ENCODE measurements around the gene STIM2. TPM values are rescaled to one million over a fixed set of nuclear protein-coding genes. Genes with fewer than 3 reads are reported as not detected.
"Not testable (repeated sequence)": the region's sequence is repeated elsewhere in the genome, so short reads cannot be mapped to it uniquely, and the experiment has no call there.

The STIM2 gene
- total and polyA plus RNA-seq, 10 donors = 26.8 to 66.6 (median 49.1) TPM

DNA sequence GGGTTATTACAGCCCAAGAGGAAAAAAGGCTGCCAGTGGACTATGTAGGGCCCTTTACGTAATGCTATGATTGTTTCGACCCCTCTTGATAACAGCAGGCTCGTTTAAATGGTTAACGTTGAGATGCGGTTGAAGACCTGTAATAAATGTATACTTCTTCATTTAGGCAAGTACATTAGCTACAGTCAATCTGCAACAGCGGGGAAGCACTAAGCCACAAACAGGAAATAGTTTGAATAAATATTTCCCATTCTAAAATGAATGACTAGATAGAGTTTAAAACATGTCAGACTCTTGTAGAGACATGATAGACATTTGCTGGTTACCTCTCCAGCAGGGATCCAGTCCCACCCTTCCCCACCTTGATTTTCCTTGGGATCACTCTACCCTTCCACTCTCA, 38.1 kb upstream of the STIM2 start:
- Histone ChIP-seq H3K4me1 (peaks cover 12 to 58% (median 33%) of the 10 kb centered on the region in 6 donors), H3K27ac (peak overlapping the region in 1 of 8 donors; percentile 13), H3K27me3 (replicated peaks in 1 of 7) (peaks cover 0 to 14% (median 0%) of the 10 kb centered on the region in 7 donors), H3K4me3 (no peak overlapping the region), H3K36me3 (no peaks in the 10 kb centered on the region), H3K9me3 (peaks cover 0 to 21% (median 10%) of the 10 kb centered on the region in 8 donors)
- TF ChIP-seq, protein P1, sequence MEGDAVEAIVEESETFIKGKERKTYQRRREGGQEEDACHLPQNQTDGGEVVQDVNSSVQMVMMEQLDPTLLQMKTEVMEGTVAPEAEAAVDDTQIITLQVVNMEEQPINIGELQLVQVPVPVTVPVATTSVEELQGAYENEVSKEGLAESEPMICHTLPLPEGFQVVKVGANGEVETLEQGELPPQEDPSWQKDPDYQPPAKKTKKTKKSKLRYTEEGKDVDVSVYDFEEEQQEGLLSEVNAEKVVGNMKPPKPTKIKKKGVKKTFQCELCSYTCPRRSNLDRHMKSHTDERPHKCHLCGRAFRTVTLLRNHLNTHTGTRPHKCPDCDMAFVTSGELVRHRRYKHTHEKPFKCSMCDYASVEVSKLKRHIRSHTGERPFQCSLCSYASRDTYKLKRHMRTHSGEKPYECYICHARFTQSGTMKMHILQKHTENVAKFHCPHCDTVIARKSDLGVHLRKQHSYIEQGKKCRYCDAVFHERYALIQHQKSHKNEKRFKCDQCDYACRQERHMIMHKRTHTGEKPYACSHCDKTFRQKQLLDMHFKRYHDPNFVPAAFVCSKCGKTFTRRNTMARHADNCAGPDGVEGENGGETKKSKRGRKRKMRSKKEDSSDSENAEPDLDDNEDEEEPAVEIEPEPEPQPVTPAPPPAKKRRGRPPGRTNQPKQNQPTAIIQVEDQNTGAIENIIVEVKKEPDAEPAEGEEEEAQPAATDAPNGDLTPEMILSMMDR (IDR thresholded peaks at IDR 0.05 in 8 of 11, conservative IDR thresholded peaks at IDR 0.05 in 3 of 11) = no peak
- TF ChIP-seq POLR2AphosphoS5 (IDR thresholded peaks at IDR 0.05) (no peak), POLR2A (IDR thresholded peaks at IDR 0.05) (no peak)
- 14 to 27% (median 20%) methylated on average over 6 of the region's 6 CpGs for WGBS, 5 donors
- DNase-seq = no peak
- intact Hi-C loops (cut with DNase I; ENCODE audit: low total_unique reads) = no loop called here

DNA sequence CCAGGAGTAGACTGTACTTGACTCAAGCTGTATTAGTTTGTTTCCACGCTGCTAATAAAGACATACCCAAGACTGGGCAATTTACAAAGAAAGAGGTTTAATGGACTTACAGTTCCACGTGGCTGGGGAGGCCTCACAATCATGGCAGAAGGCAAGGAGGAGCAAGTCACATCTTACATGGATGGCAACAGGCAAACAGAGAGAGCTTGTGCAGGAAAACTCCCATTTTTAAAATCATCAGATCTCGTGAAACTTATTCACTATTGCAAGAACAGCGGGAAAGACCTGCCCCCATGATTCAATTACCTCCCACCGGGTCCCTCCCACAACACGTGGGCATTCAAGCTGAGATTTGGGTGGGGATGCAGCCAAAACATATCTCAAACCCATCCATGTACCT, 37.7 kb upstream of the STIM2 start:
- Histone ChIP-seq H3K27ac (peak overlapping the region in 1 of 8 donors; percentile 13), H3K9me3 (peaks cover 0 to 21% (median 10%) of the 10 kb centered on the region in 8 donors), H3K4me1 (peaks cover 12 to 62% (median 33%) of the 10 kb centered on the region in 6 donors)
- H3K4me3 ChIP-seq; H3K36me3 ChIP-seq; intact Hi-C loops (cut with DNase I; ENCODE audit: low total_unique reads); DNase-seq; H3K27me3 ChIP-seq (replicated peaks in 1 of 7): not testable (repeated sequence)
- WGBS, 5 donors = 82 to 92% (median 91%) methylated on average over 6 of the region's 6 CpGs

DNA sequence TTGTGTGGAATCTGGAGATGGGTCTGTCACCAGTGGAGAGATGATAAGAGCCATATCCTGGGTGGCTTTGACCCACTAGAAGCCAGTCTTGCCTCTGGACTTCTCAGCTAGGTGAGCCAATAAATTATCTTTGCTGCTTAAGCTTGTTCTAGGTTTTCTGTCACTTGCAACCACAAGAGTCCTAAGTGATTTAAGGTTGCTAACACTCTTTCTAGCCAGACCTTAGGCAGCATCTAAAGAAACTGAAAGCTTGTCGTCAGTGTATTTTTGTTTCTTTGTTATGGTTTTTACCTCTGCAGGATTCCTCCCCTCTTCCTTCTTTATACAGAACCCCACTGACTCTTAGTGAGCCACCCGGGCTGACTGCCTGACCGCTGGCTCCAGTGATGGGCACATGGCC, 37.1 kb upstream of the STIM2 start:
- intact Hi-C loops (cut with DNase I; ENCODE audit: low total_unique reads) = no loop called here
- Histone ChIP-seq H3K36me3 (no peaks in the 10 kb centered on the region), H3K27me3 (replicated peaks in 1 of 7) (peaks cover 0 to 7% (median 0%) of the 10 kb centered on the region in 7 donors), H3K4me3 (no peak overlapping the region), H3K27ac (no peak overlapping the region), H3K9me3 (peaks cover 0 to 21% (median 10%) of the 10 kb centered on the region in 8 donors), H3K4me1 (peaks cover 12 to 61% (median 33%) of the 10 kb centered on the region in 6 donors)
- TF ChIP-seq POLR2AphosphoS5 (IDR thresholded peaks at IDR 0.05) (no peak), POLR2A (IDR thresholded peaks at IDR 0.05) (no peak)
- no peak for DNase-seq
- 82 to 92% (median 85%) methylated on average over 3 of the region's 3 CpGs for WGBS, 5 donors

DNA sequence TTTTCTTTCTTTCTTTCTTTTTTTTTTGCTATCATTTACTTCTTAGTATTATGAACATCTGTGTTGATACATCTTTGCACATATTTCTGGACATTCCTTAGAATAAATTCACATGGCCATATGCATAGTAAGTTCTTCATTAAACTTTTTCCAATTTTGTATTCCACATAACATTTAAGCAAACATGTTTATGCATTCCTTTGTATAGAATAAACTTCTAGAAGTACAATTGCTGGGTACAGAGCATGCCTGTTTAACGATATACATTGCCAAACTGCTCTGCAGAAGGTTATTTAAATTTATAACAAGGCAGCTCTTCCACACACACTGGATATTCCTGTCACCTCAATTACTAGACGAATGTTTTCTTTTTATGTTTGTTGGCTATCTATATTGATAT, 36.0 kb upstream of the STIM2 start:
- intact Hi-C loops (cut with DNase I; ENCODE audit: low total_unique reads) = no loop called here
- 91 to 96% (median 94%) methylated on average over 2 of the region's 2 CpGs for WGBS, 5 donors
- H3K9me3 ChIP-seq = peaks cover 0 to 21% (median 10%) of the 10 kb centered on the region in 8 donors
- H3K36me3 ChIP-seq = no peaks in the 10 kb centered on the region
- TF ChIP-seq POLR2AphosphoS5 (IDR thresholded peaks at IDR 0.05) = no peak
- TF ChIP-seq, protein P1 (IDR thresholded peaks at IDR 0.05 in 8 of 11, conservative IDR thresholded peaks at IDR 0.05 in 3 of 11) = no peak
- TF ChIP-seq POLR2A (IDR thresholded peaks at IDR 0.05) = no peak
- DNase-seq = no peak
- peaks cover 12 to 51% (median 33%) of the 10 kb centered on the region in 6 donors for H3K4me1 ChIP-seq
- H3K4me3 ChIP-seq = no peak overlapping the region
- H3K27me3 ChIP-seq (replicated peaks in 1 of 7) = peaks cover 0 to 7% (median 0%) of the 10 kb centered on the region in 7 donors
- H3K27ac ChIP-seq = no peak overlapping the region

DNA sequence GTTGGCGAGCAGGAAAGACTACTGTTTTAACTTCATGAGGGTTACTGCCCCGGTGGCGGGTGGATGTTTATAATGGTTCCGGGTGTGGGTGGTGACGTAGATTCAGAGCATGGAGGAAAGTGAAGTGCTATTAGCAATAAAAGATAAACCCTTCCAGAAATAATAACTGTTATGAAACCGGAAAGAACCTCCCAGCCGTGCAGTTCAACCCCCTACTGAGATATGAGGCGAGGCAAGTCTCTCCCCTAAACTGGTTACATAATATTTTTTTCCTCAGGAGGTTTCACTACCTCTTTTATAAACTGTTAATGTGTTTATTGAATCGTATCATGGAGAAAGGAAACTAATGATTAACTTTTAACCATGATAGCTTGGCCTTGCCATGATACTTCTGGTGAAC, 33.9 kb upstream of the STIM2 start:
- intact Hi-C loops (cut with DNase I; ENCODE audit: low total_unique reads) = no loop called here
- Histone ChIP-seq H3K36me3 (no peaks in the 10 kb centered on the region), H3K27me3 (replicated peaks in 1 of 7) (peaks cover 0 to 2% (median 0%) of the 10 kb centered on the region in 7 donors), H3K4me1 (peaks cover 12 to 57% (median 33%) of the 10 kb centered on the region in 6 donors), H3K27ac (peak overlapping the region in 7 of 8 donors; percentile 45 to 69 (median 56)), H3K4me3 (peak overlapping the region in 1 of 8 donors; percentile 23), H3K9me3 (peaks cover 0 to 15% (median 8%) of the 10 kb centered on the region in 8 donors)
- WGBS, 5 donors = 25 to 30% (median 28%) methylated on average over 9 of the region's 9 CpGs
- TF ChIP-seq POLR2AphosphoS5 (IDR thresholded peaks at IDR 0.05) (peak in 1 of 3 donors; percentile 49), POLR2A (IDR thresholded peaks at IDR 0.05) (no peak)
- TF ChIP-seq, protein P1 (IDR thresholded peaks at IDR 0.05 in 8 of 11, conservative IDR thresholded peaks at IDR 0.05 in 3 of 11) = no peak
- DNase-seq = no peak

DNA sequence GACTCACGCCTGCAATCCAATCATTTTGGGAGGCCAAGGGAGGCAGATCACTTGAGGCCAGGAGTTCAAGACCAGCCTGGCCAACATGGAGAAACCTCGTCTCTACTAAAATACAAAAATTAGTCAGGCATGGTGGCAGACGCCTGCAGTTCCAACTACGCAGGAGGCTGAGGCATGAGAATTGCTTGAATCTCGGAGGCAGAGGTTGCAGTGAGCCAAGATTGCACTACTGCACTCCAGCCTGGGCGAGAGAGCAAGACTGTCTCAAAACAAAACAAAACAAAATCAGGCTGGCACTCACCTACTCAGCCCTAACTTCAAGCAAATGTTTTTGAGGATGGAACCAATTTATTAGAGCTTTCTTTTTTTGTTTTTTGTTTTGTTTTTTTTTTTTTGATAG, 33.3 kb upstream of the STIM2 start:
- DNase-seq; H3K27me3 ChIP-seq (replicated peaks in 1 of 7); intact Hi-C loops (cut with DNase I; ENCODE audit: low total_unique reads); H3K4me3 ChIP-seq; H3K36me3 ChIP-seq: not testable (repeated sequence)
- Histone ChIP-seq H3K4me1 (peaks cover 8 to 57% (median 27%) of the 10 kb centered on the region in 6 donors), H3K9me3 (peaks cover 0 to 15% (median 8%) of the 10 kb centered on the region in 8 donors), H3K27ac (peak overlapping the region in 7 of 8 donors; percentile 45 to 69 (median 56))
- WGBS, 5 donors = 69 to 86% (median 84%) methylated on average over 6 of the region's 6 CpGs

All from spleen (tissue), 11 donors.